ENCODE measurements around the gene NPAS3.

NPAS3 gene

DNA sequence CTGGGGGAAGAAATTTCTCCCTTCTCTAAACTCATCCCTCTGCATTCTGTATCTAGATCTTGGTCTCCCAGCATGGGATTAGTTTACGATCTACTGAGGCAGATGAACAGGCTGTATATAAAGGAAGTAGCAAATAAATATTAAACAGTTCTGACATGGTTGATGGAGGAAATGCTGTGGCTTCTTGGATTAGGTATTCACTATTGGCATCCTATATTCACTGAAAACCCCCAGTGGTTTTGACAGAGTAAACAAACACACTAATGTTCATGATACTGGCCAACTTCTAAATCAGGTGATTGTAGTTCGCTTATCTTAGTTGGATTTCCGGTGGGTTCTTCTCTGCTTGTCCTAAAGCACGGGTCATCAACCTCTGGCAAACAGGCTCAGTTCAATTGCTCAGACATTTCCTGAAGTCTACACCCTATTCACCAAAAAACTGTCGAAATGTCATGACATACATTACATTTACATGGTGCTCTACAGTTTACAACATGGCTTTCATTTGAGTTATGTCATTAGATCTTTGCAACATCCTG lies 578.3 kb downstream of the NPAS3 start:
- Histone ChIP-seq H3K27me3 (ENCODE audit: control insufficient read depth, insufficient read depth, low read length) (no peaks in the 10 kb centered on the region), H3K27ac (ENCODE audit: low read length) (no peak overlapping the region), H3K4me3 (ENCODE audit: low read length) (no peak overlapping the region), H3K9me3 (ENCODE audit: control insufficient read depth, insufficient read depth, low read length) (no peaks in the 10 kb centered on the region), H3K36me3 (ENCODE audit: control insufficient read depth, insufficient read depth, low read length) (no peaks in the 10 kb centered on the region), H3K4me1 (ENCODE audit: control insufficient read depth, insufficient read depth, low read length) (no peaks in the 10 kb centered on the region)
- no peak for DNase-seq (ENCODE audit: low read depth, low spot score)
- WGBS (ENCODE audit: insufficient coverage, insufficient read length) = no CpG with 5 or more reads among the region's 5 CpGs

DNA sequence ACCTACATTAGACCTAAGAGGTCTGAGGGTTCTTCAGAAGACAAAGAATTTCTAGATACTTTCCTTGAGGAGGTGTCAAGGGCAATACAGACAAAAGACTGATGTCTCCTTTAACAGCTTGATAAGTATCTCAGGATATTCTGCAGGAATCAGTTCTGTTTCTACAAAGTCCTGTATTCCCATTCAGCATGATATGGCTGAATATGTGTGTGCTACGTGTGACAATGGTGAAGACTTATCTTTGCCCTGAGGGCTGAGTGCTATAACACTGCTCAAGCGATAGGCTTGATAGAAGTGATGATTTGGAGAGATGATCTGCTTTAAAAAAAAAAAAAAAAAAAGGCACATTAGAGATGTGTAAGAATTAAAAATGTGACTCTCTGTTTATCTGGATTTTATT lies 582.5 kb downstream of the NPAS3 start:
- Histone ChIP-seq H3K4me3 (ENCODE audit: low read length) (no peak overlapping the region), H3K9me3 (ENCODE audit: control insufficient read depth, insufficient read depth, low read length) (no peaks in the 10 kb centered on the region), H3K27ac (ENCODE audit: low read length) (no peak overlapping the region), H3K4me1 (ENCODE audit: control insufficient read depth, insufficient read depth, low read length) (no peaks in the 10 kb centered on the region), H3K36me3 (ENCODE audit: control insufficient read depth, insufficient read depth, low read length) (no peaks in the 10 kb centered on the region), H3K27me3 (ENCODE audit: control insufficient read depth, insufficient read depth, low read length) (no peaks in the 10 kb centered on the region)
- no peak for DNase-seq (ENCODE audit: low read depth, low spot score)
- WGBS (ENCODE audit: insufficient coverage, insufficient read length) = no CpG with 5 or more reads among the region's 2 CpGs

DNA sequence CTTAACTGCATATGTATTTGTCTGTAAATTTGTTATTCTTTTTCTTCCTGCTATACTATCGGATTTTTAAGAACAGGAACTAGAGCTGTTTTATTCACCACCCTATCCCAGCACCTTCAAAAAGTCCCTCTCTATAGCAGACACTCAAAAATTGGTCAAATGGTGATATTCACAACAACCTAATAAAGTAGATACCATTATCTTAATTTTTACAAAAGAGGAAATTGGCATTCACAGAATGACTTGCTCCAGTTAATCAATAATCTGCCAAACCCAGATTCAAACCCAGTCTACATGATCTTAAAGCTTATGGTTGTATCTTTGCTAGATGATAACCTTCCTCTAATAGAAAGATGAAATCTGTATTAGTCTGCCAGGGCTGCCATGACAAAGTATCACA lies 585.6 kb downstream of the NPAS3 start:
- no peaks in the 10 kb centered on the region for H3K36me3 ChIP-seq (ENCODE audit: control insufficient read depth, insufficient read depth, low read length)
- no peak for DNase-seq (ENCODE audit: low read depth, low spot score)
- H3K9me3 ChIP-seq (ENCODE audit: control insufficient read depth, insufficient read depth, low read length) = no peaks in the 10 kb centered on the region
- H3K4me1 ChIP-seq (ENCODE audit: control insufficient read depth, insufficient read depth, low read length) = no peaks in the 10 kb centered on the region
- no peaks in the 10 kb centered on the region for H3K27me3 ChIP-seq (ENCODE audit: control insufficient read depth, insufficient read depth, low read length)
- WGBS (ENCODE audit: insufficient coverage, insufficient read length) = no CpG with 5 or more reads among the region's 1 CpG
- H3K4me3 ChIP-seq (ENCODE audit: low read length) = no peak overlapping the region
- H3K27ac ChIP-seq (ENCODE audit: low read length) = no peak overlapping the region

DNA sequence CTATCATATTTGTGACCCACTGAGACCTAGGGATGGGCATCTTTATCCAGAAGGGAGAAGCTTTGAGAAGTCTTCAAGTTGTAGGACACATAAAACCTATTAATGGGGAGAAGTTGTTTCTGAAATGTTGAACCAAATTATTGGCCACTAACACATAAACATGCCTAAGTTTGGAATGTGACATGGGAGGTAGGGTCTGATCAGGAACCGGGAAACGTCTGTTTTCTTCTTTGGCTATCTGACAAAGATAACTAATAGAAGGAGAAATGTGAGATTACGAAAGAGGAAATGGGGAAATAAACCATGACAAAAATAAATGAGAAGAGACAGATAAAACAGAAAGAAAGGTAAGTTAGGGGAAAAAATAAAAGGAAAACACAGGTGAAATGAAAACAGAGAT lies 586.9 kb downstream of the NPAS3 start:
- no peaks in the 10 kb centered on the region for H3K36me3 ChIP-seq (ENCODE audit: control insufficient read depth, insufficient read depth, low read length)
- H3K27ac ChIP-seq (ENCODE audit: low read length) = no peak overlapping the region
- DNase-seq (ENCODE audit: low read depth, low spot score) = no peak
- no peak overlapping the region for H3K4me3 ChIP-seq (ENCODE audit: low read length)
- WGBS (ENCODE audit: insufficient coverage, insufficient read length) = 100% methylated on average over 1 of the region's 3 CpGs
- H3K4me1 ChIP-seq (ENCODE audit: control insufficient read depth, insufficient read depth, low read length) = no peaks in the 10 kb centered on the region
- no peaks in the 10 kb centered on the region for H3K9me3 ChIP-seq (ENCODE audit: control insufficient read depth, insufficient read depth, low read length)
- H3K27me3 ChIP-seq (ENCODE audit: control insufficient read depth, insufficient read depth, low read length) = no peaks in the 10 kb centered on the region

DNA sequence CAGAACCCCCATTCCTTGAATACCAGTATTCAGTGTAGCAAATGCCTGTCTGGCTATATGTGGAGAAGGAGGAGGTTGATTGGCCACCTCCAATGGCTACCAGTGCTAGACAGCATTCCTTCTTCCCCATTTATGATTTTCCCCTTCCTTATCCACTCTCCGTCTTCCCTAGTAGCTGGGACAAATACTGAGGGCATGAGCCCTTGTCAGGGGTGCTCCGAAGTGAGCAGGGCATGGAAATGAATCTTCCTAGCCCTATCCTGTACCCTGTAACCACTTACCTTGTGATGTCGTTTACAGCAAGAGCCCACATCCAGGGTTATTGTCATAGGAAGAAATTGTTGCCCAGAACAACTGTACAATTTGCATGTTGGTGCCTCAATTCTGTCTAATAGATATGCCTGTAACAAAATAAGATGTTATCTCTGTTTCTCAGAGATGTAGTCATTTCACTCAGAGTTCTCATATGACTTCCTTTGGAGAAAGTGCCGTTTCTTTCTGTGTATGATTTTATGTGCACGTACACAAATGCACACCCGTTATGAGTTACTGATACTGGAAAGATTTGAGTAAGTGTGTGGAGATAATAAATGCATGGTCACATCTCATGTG lies 588.5 kb downstream of the NPAS3 start:
- Histone ChIP-seq H3K27me3 (ENCODE audit: control insufficient read depth, insufficient read depth, low read length) (no peaks in the 10 kb centered on the region), H3K9me3 (ENCODE audit: control insufficient read depth, insufficient read depth, low read length) (no peaks in the 10 kb centered on the region), H3K27ac (ENCODE audit: low read length) (no peak overlapping the region), H3K4me3 (ENCODE audit: low read length) (no peak overlapping the region), H3K36me3 (ENCODE audit: control insufficient read depth, insufficient read depth, low read length) (no peaks in the 10 kb centered on the region), H3K4me1 (ENCODE audit: control insufficient read depth, insufficient read depth, low read length) (no peaks in the 10 kb centered on the region)
- DNase-seq (ENCODE audit: low read depth, low spot score) = no peak
- WGBS (ENCODE audit: insufficient coverage, insufficient read length) = no CpG with 5 or more reads among the region's 6 CpGs

DNA sequence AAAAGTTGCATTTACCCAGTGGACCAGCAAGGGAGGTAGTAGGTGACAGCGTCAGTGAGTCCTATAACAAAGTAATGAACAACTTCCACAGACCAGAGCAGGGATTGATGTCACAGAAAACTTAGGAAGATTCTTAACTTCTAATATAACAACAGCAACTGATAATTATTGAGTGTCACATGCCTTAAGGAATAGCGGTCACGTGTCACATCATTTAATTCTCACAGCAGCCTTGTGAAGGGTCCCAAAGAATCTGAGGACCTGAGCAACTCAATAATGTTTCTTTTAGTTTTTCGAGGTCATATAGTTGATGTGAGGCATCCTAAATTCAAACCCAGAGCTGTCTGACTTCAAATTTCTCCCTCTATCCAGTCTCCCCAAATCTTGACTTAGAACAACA lies 590.0 kb downstream of the NPAS3 start:
- no CpG with 5 or more reads among the region's 4 CpGs for WGBS (ENCODE audit: insufficient coverage, insufficient read length)
- H3K4me3 ChIP-seq (ENCODE audit: low read length) = no peak overlapping the region
- H3K36me3 ChIP-seq (ENCODE audit: control insufficient read depth, insufficient read depth, low read length) = no peaks in the 10 kb centered on the region
- no peak overlapping the region for H3K27ac ChIP-seq (ENCODE audit: low read length)
- no peak for DNase-seq (ENCODE audit: low read depth, low spot score)
- H3K27me3 ChIP-seq (ENCODE audit: control insufficient read depth, insufficient read depth, low read length) = no peaks in the 10 kb centered on the region
- no peaks in the 10 kb centered on the region for H3K9me3 ChIP-seq (ENCODE audit: control insufficient read depth, insufficient read depth, low read length)
- no peaks in the 10 kb centered on the region for H3K4me1 ChIP-seq (ENCODE audit: control insufficient read depth, insufficient read depth, low read length)

DNA sequence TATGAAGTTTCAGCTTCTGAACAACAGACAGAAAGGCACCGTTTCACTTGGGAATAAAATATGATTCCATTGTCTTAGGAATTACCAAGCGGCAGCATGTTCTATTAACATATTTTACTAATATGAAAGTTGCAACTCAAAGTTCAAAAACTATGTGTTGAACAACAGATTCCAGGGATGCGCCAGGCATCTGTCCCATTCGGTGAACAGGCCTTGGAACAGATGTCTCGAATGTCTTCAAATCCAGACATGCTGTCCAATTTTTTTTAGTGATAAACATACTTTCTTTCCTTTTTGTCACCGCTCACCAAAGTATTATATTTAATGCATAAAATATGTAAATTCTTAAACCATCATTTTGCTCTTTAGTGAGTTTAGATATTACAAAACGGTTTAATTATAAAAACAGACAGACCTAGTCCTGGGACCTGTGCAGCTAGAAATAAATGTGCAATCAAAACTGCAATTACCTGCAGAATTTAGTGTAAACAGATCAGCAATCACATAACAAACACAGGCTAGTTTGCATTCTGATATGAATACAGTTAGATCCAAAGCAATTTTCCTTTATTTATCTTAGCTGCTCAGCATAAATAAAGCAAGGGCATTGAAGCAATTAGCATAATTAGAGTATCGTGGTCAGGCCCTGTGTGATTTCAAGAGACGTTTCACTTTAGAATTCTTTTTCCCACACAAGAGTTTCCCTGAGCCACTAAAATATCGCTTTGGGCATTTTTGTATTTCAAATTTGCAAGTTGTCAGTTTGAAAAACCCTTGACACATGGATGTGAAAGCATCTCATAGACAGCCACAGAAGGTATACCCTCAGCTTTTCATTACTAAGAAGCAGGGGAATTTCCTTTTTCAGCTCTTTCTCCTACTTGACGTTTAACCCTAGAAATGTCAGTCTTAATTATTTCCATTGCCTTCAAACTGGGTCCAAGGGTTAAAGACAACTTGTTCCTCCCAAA lies 591.4 kb downstream of the NPAS3 start:
- H3K4me3 ChIP-seq (ENCODE audit: low read length) = no peak overlapping the region
- no peak for DNase-seq (ENCODE audit: low read depth, low spot score)
- H3K27me3 ChIP-seq (ENCODE audit: control insufficient read depth, insufficient read depth, low read length) = no peaks in the 10 kb centered on the region
- H3K4me1 ChIP-seq (ENCODE audit: control insufficient read depth, insufficient read depth, low read length) = no peaks in the 10 kb centered on the region
- H3K36me3 ChIP-seq (ENCODE audit: control insufficient read depth, insufficient read depth, low read length) = no peaks in the 10 kb centered on the region
- H3K9me3 ChIP-seq (ENCODE audit: control insufficient read depth, insufficient read depth, low read length) = no peaks in the 10 kb centered on the region
- H3K27ac ChIP-seq (ENCODE audit: low read length) = no peak overlapping the region
- WGBS (ENCODE audit: insufficient coverage, insufficient read length) = no CpG with 5 or more reads among the region's 11 CpGs

DNA sequence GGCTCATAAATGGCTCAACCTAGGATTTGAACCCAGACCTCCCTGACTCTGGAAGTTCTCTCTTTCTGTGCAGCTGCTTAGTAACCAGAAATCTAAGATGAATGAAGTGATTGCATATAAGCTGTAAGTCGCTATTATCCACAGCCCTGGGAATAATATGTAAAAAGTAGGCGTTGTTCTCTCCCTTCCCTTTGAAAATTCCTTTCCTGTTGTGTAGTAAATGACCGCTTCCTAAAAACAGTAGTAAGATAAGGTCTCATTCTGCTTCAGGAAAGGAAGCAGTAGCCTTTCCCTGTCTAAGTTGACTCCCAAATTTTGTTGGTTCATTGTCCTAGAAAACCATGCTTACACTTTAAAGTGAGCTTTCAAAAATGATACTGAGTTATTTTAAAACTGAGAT lies 593.9 kb downstream of the NPAS3 start:
- Histone ChIP-seq H3K4me3 (ENCODE audit: low read length) (no peak overlapping the region), H3K36me3 (ENCODE audit: control insufficient read depth, insufficient read depth, low read length) (no peaks in the 10 kb centered on the region), H3K4me1 (ENCODE audit: control insufficient read depth, insufficient read depth, low read length) (no peaks in the 10 kb centered on the region), H3K27me3 (ENCODE audit: control insufficient read depth, insufficient read depth, low read length) (no peaks in the 10 kb centered on the region), H3K9me3 (ENCODE audit: control insufficient read depth, insufficient read depth, low read length) (no peaks in the 10 kb centered on the region), H3K27ac (ENCODE audit: low read length) (no peak overlapping the region)
- no CpG with 5 or more reads among the region's 3 CpGs for WGBS (ENCODE audit: insufficient coverage, insufficient read length)
- no peak for DNase-seq (ENCODE audit: low read depth, low spot score)

DNA sequence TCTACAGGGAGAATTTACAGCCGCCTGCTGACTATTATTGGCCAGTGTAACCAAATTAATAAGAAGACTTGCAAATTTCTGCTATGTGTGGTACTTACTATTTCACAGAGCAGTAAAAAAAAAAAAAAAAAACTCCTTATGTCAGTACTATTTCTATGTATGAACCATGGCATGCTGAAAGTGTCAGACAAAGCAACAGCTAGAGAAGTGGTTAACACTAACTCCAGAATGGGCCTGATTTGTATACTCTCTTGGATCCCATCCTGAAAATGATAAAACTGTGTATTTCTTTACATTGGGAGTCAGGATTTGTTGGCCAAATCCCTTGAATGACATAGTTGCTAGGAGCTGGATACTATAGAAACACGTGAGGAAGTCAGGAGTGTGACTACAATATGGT lies 595.4 kb downstream of the NPAS3 start:
- Histone ChIP-seq H3K36me3 (ENCODE audit: control insufficient read depth, insufficient read depth, low read length) (no peaks in the 10 kb centered on the region), H3K4me1 (ENCODE audit: control insufficient read depth, insufficient read depth, low read length) (no peaks in the 10 kb centered on the region), H3K4me3 (ENCODE audit: low read length) (no peak overlapping the region), H3K27ac (ENCODE audit: low read length) (no peak overlapping the region), H3K27me3 (ENCODE audit: control insufficient read depth, insufficient read depth, low read length) (no peaks in the 10 kb centered on the region), H3K9me3 (ENCODE audit: control insufficient read depth, insufficient read depth, low read length) (no peaks in the 10 kb centered on the region)
- DNase-seq (ENCODE audit: low read depth, low spot score) = no peak
- WGBS (ENCODE audit: insufficient coverage, insufficient read length) = no CpG with 5 or more reads among the region's 2 CpGs

DNA sequence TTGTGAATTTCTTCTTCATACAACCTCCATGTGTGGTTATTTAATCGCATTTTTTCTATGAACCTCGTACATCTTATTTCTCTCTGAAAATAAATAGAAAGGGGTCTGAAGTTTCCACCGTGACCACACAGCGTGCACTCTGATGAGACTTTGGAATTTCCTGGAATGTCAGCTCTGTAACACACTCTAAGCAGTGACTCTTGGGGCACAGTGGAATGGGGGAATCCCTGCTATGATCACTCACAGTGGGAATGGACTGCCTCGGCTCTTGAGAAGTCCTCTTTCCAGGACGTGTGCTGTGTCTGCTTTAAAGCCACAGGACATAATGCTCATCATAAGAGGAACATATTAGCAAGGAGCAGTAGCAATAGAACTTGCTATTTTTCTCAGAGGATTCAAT lies 596.0 kb downstream of the NPAS3 start:
- WGBS (ENCODE audit: insufficient coverage, insufficient read length) = no CpG with 5 or more reads among the region's 6 CpGs
- Histone ChIP-seq H3K36me3 (ENCODE audit: control insufficient read depth, insufficient read depth, low read length) (no peaks in the 10 kb centered on the region), H3K27ac (ENCODE audit: low read length) (no peak overlapping the region), H3K9me3 (ENCODE audit: control insufficient read depth, insufficient read depth, low read length) (no peaks in the 10 kb centered on the region), H3K27me3 (ENCODE audit: control insufficient read depth, insufficient read depth, low read length) (no peaks in the 10 kb centered on the region), H3K4me1 (ENCODE audit: control insufficient read depth, insufficient read depth, low read length) (no peaks in the 10 kb centered on the region), H3K4me3 (ENCODE audit: low read length) (no peak overlapping the region)
- no peak for DNase-seq (ENCODE audit: low read depth, low spot score)
